DMS 273 (cell line): ENCODE measurements around the gene NEK6.

Source experiments
- DNase-seq: peaks from one replicate; lab custom pipeline; 2025; ENCODE audit not compliant: unreplicated experiment; lab: John Stamatoyannopoulos, UW

The NEK6 gene

DNA sequence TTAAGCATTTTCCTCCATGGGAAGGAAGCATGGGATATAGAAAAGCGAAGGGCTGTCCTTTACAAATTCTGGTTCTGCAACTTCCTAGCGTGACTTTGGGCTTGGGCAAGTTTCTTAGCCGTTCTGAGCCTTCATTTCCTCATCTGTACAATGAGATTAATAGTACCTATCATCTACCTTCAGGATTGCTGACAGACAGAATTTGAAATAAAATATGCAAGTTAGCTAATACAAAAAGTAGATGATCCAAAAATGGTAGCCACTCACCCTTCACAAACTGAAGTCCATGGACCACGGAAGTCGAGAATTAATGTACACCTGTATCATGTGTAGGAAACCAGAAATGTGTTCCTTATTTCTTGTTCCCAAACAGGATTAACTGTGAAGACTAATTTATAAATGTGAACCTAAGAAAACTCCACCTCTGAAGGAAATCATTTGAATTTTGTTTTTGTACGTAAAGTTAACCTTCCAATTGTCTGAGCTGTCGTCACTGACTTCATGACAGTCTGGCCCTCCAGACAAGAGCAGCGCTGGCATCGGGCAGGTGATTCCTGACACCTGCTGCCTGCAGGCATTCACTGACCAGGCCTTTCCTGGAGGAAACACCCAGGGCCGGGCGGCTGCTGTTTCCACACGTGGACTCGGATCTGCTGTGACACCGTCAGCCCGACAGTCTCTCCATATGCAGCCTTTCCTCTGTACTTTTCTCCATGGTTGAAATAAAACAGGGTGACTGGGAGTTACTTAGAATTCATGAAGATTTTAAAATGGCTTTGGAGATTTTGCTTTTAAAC, 94.1 kb downstream of the NEK6 start:
- no peak for DNase-seq

DNA sequence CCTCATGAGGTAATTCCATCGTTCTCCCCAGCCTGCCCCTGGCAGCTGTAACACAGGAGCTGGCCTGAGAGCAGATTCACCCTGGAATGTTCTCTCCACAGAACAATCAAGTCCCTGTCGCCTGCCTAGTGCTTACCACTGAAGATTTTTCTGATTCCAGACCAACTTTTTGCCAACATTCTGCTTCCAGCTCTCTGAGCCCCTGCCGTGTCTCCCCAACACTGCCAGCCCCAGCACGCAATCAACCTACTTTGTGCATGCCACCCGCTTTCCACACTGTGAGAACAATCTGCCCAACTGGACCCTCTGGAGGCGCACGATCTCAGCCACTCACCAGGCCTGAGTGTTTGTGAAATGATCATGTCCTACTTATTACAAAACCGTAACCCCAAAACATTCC, 94.9 kb downstream of the NEK6 start:
- DNase-seq: no peak

DNA sequence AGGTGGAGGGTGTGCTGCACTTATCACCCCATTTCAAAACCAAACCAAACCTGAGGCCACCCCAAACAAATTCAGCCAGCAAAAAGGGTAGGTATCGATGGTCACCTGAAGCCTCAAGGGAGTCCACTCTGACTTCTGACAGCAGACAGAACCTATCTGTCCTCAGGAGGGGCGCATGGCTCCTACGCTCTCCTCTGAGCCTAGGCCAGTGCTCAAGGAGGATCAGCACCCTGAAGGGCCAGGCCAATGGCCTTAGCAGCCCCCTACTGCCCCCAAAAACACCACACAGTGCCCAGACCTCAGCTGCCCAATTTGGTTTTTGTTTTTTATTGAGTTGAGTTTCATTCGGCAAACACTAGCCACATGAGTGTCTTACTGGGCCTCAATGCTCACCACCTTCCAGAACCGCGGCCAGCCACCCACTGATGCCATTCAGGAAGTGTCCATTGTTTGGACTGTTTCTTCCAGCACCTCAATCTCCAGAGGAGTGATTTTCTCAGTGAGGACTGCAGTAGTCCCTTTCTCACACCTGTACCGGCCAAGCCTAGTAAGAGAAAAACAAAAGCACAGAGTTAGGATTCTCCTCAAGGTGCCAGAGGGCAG, 95.5 kb downstream of the NEK6 start:
- no peak for DNase-seq

DNA sequence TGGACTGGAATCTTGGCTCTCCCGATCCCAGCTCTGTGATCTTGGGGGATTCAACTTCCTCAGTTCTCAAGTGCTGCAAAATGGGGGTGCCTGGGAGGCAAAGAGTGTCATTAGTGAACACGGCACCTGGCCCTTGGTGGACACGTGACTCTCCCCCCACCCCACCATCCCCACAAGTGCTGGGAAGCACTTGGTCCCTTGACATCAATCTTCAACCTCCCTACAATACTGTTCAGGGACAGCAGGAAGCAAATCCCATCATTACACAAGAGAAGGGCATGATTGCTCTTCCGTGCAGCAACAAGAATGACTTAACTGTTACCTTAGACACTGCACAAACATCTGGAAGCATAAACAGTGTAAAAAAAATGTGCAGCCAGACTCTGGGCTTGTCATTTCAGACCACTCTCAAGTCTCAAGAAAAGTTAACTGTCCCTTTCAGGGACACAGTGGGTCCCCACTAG, 96.1 kb downstream of the NEK6 start:
- DNase-seq: no peak

DNA sequence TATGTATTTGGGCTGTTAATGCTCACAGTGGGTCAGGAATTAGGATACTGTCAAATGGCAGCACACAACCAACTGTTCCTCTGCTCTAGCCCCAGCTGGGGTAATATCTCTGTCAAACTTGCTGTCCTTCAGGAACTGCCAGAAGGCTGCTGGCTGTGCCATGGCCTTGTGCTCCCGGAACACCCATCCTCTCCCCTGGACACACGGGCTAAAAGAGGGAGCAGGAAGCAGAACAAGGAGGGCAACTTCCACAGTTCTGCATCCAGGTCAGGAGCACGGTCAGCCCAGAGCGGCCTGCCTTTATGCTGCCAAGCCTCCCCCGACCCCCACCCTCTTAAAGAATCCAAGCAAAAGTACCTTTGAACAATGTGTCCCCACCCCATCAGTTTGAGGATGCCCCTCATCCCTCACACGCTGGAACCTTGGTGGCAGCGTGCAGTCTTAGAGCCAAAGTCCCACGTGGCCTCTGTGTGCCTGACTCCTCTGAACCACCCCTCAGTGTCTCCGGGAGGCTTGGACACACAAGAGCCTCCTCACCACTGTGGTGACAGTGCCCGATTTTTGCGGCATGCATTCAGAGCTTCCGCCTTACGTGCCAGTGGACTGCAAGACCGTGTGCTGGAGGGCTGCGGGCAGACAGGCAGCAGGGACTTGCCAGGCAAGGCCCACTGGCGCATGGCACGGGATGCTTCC, 96.7 kb downstream of the NEK6 start:
- no peak for DNase-seq

DNA sequence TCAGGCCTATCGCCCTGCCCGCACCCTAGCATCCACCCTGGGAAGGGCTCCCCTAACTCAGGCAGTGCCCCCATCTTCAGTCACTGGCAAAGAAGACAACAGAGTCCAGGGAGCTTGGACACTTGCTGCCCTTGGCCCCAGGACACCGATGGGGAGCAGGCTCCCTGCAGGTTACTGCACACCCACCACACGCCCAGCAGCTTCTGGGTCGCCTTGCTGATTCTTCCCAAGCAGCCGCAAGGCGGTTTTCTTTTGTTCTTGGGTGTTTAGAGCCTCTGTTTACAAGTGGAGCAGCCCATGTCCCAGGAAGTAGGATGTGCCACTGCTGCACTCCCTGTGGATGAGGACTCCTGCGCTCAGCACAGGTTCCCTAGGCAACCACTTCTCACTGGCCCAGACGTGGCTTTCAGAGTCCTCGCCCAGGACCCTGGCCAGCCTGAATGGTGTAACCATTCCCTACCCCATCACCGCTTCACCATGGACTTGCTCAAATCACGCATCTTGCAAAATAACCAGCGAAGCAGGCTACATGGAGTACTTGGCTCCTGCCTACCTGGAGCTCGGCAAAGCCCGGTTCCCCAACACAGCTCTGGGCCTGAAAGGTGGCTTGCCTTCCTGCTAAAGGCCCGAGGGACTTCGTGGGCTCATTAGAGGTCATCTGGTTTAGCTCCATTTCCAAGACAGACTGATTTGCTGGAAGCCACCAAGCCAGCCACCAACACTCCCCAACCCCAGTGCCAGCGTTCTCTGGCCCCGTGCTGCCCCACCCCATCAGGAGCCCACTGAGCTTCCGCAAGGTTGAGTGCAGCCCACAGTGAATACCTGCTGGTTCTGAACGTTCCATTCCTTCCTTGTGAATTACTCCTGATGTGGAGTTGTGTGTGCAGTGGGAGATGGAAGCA, 97.5 kb downstream of the NEK6 start:
- no peak for DNase-seq

DNA sequence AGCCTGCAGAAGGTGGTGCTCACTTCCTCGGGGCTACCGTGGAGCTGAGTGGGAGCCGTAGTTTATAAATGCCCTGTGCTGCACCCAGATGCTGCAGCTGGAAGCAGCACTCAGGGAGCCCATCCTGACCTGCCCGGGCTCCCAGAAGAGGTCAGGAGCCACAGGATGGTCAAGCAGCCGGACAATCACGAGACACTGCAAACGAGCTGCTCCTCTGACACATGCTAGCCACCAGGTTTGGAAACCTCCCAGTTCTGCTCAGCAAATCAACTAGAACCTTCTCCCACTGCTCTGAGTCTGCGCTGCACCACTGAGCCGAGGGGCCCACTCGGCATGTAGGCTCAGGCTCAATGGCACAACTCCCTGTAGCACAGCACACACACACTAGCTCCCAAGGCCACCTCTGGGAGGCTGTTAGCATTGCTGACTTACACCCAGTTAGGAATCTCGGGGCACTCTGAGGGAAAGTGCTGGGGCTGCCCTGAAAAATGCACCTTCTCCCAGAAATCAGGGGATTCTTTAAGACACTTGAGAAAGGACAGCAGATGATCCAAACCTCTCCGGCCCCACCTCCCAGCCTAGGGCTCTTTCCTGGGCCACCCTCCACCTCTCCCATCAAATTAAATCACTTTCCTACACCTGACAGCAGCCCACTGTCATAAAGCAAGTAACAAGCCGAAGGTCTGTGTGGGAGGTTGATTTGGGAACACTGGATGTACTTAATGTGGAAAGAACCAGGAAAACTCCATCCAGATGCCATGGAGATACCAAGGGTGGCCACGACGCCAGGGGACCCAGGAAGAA, 98.4 kb downstream of the NEK6 start:
- no peak for DNase-seq

DNA sequence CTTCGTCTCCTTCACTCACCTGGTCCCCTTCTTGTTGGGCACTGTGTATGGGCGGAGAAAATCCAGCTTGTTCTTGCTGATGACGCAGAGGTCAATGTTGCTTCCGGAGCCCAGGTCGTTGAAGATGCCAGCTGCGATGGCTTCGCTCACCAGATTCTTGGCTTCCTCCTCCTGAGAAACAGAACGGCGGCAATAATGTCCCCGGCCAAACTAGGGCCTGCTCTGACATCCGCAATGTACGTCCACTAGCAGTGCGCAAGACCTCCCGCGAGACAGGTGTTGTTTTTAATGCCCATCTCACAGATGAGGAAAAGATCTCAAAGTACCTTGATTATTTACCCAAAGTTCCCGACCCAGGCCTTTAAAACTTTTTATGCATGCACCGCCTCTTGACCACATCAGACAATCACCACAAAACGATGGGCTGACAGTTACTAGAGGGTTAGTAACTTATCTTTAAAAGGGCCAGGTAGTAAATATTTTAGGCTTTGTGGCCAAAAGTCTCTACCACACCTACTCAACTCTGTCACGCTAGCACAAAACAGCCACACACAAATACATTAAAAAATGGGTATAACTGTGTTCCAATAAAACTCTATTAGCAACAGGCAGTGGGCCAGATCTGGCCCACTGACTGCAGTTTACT, 99.1 kb downstream of the NEK6 start:
- no peak for DNase-seq

DNA sequence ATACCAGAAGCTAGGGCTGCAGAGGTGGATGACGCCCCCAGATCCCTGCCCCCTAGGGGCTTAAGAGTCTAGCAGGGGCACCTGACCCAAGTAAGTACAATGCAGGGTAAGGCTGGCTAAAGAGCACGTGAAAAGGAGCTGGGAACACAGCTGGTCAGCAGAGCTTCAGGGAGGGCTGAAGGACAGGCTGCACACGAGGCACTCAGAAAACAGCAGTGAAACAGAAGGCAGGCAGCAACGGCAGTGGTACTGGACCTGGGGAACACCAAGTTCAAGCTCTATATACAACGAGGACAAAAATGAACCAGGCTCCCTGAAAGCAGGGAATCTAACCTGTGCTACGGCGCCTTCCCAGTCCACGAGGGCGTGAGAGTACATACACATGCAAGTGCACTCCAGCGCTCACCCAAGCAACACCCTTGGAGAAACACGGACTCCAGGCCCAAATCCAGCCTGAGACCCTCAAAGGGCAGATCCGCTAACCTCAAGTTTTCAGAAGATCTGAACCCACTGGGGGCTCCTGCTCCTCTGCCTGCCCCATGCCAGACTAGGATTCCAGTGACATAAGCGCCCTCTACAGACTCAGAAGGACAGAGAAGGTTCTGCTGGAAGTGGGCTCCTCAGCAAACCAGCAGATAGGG, 100.1 kb downstream of the NEK6 start:
- DNase-seq: peak; percentile 29

DNA sequence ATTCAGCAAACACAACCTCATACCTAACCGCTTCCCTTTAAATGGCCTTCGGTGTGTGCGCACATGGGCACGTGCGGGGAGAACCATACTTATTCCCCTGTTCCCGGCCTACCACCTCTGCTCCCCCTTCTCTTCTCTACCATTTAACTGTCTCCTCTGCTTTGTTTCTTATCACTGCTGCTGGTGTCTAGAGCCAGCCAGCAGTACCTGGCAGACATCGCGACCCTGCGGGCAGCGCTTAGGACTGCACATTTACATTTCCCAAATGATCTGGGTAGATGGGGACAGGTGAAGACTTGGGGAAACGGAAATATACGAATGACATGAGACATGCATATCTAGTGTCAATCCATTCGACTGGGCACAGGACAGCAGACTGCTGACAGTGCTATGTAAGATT, 100.9 kb downstream of the NEK6 start:
- DNase-seq: no peak

DNA sequence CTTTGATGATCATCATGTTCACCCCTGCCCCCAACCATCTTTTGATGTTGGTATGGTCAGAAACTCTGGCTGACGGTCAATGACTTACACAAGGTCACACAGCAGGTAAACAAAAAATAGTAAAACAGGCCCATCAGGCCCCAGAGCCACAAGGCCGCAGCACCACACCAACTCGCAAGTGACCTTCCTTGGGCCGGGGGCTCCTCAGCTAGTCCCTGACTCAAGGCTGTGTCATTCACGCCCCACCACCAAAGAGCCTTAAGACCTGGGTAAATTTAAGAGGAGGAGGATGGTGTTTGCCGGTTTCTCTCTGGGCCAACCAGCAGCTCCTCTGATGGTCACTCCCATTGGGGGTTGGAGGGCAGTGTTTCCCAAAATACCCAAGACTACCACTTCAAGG, 101.7 kb downstream of the NEK6 start:
- DNase-seq: no peak

DNA sequence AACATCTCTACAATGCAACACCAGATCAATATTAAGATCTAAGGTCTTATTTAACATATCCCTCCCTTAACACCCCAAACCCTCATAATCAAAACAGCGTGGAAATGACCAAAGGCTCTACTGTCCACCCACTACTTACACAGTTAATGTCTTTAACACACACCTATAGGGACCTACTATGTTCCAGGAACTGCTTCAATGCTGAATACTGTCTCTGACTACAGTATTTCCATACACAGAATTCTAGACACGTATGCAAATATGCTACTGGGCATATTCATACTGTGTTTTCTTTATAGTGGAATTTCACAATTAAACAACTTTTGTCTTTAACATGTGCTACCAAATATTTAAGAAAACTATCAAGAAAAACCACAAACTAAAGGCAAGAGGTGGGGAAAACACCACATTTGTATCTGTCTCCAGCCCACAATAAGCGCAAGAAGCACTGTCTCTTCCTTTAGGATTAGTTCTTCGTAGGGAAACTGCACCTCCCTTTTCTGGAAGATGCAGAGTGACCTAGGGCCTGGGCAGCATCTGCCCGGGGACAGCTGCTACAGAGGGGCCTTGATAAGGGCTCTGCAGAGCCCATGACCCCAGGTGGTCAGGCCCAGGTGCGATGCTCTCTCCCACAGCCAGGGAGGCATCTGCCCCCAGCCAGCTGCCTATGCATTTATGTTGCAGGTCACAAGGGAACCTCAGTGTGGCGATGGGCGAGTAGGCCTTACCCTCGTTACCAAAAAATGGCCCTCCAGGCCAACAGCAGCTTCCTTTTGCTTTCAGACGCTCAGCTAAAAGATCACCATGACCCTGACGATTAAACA, 102.3 kb downstream of the NEK6 start:
- peak; percentile 36 for DNase-seq

DNA sequence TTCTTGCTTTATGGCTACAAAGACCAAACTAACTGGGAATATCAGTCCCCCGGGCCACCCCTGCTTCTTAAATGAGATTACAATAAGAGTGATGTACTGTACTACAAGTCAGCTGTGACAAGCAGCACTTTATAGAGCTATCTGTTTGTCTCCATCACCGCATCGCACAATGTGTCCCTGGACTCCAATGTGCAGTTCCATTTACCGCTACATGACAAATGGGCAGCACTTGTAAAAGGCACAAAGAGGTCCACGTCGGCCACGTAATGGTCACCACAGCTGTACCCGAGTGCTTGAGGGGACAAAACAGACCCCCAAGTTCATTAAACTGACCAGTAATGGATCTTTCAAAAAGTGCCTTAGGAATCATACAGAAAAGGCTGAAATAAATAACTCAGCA, 103.4 kb downstream of the NEK6 start:
- no peak for DNase-seq

DNA sequence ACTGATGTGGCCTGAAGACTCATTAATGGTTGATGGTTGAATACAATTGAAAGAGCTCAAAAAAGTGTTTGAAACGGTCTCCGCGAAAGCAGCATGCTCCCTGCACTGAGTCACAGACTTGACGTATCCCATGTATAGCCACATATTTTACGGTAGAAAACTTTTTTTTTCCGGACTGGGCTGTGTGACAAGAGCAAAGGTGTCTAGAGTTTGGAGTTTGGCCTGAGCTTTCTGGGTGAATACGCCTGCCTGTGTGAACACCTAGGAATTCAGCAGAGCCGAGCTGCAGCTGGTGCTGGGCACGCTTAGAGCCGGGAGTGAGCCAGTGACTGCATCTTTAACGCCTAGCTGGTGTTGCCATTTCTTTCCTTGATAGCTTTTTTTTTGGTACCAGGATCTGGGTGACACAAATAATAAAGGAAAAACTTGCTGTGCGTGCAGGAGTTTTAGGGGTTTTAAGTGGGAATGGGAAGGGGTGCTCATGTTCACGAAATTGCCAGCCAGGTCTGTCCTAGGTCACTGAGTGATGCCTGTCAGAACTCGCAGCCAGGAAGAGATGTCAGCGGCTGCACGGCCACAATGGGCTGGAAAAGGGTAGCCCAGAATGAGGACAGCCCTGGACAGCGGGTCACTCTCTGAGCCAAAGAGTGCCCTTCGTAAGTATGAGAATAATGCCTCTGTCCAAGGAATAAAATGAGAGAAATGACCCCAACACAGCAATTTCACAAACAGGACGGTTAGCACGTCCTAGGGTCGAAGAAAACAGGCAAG, 105.8 kb downstream of the NEK6 start:
- no peak for DNase-seq

DNA sequence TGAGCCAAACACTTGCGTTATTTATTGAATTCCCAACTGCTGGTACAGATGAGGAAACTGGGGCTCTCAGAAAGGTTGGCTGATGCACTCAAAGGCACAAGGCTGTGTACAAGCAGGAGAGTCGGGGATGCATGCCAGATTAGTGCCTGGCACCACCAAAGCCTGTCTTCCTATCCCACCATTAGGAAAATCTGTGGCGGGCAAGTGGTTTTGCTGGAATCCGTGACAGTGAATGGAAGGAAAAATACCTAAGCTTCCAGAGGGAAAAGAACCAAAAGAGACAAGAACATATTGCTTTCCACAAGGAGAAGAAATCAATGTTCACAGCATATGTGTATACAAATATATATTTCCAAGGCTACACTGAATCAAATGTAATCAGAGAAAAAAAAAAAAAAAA, 106.4 kb downstream of the NEK6 start:
- DNase-seq: no peak

DNA sequence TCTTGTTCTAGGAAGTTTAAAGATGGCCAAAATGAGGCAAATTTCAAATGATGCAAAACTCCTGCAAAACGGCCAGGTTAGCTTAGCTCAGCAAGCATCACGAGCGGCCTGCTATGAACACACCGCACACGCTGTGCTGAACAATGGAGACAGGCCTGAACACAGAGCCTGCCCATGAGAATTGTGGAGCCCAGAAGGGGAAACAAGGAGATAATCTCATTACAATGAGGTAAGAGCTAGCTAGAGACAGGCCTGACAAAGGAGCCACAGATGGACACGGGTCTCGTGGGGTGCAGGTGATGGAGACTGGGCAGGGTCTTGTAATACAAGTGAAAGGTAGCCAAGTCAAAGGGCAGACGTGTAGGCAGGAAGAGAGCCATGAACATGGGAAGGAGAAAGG, 107.3 kb downstream of the NEK6 start:
- DNase-seq: no peak

DNA sequence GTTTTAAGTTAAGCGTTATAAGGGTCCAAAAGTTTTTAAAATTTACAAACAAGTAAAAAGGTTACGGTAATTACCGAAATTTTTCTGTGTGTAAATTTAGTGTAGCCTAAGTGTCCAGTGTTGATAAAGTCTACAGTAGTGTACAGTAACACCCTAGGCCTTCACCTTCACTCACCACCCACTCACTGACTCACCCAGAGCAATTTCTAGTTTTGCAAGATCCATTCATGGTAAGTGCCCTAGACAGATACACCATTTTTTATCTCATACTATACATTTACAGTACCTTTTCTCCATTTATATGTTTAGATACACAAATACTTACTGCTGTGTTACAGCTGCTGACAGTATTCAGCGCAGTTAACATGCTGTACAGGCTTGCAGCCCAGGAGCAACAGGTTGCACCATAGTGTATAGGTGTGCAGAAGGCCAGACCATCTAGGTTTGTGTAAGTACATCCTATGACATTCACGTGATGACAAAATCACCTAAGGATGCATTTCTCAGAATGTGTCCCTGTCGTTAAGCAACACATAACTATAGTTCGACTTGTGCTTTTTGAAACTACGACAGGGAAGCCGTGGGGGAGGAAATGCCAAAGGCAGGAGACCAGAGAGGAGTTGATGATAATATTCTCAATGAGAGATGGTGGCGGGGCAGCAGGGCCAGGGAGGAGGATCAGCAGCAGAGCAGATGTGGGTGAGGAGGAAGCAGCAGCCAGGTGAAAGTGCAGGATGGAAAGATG, 108.9 kb downstream of the NEK6 start:
- no peak for DNase-seq
